GM13977 (cell line): ENCODE results near the gene TTLL9.

ENCODE experiments used
- DNase-seq: peaks from one replicate; pipeline ENCODE4 v3.0.0; 2012; ENCODE audit warnings: low spot score
- in situ Hi-C: fragments of 300-500 bp; cut with MboI; formaldehyde crosslinking; loops from one replicate; pipeline ENCODE4 v1.12.0; 2022; ENCODE audit warnings: low sequenced_read_pairs, low pct_unique_long_range_greater_than_20kb, mixed read lengths, inconsistent platforms; ENCODE audit not compliant: unreplicated experiment
- TF ChIP-seq, protein P1 (sequence below): IDR thresholded peaks from 2 replicates; pipeline ENCODE4 v1.5.1; 2012; ENCODE audit warnings: mild to moderate bottlenecking, control low read depth; ENCODE audit not compliant: insufficient read depth; ENCODE audit errors: extremely low read depth, missing control alignments

TTLL9 gene

DNA sequence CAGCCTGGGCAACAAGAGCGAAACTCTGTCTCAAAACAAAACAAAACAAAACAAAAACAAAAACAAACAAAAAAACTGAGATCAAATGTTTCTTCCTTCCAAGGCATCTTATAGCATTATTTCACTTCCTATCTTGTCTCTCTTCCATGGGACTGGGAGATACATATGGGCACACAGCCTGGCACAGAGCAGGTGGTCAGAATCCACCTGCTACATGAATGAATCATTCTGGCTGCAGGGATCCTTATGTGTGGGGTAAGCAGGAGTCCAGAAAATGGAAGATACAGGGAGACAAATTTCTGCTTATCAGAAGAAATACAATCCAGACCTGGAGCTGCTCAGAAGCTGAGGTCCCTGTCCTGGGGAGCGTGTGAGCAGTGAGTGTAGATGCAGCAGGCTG lies 121.7 kb downstream of the TTLL9 start:
- DNase-seq, result no peak
- in situ Hi-C loops, result no loop called here
- TF ChIP-seq, protein P1, sequence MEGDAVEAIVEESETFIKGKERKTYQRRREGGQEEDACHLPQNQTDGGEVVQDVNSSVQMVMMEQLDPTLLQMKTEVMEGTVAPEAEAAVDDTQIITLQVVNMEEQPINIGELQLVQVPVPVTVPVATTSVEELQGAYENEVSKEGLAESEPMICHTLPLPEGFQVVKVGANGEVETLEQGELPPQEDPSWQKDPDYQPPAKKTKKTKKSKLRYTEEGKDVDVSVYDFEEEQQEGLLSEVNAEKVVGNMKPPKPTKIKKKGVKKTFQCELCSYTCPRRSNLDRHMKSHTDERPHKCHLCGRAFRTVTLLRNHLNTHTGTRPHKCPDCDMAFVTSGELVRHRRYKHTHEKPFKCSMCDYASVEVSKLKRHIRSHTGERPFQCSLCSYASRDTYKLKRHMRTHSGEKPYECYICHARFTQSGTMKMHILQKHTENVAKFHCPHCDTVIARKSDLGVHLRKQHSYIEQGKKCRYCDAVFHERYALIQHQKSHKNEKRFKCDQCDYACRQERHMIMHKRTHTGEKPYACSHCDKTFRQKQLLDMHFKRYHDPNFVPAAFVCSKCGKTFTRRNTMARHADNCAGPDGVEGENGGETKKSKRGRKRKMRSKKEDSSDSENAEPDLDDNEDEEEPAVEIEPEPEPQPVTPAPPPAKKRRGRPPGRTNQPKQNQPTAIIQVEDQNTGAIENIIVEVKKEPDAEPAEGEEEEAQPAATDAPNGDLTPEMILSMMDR, result no peak
